GM12864 (cell line): Measurements from ENCODE around the gene TEX22.

Source experiments
- DNase-seq: peaks from one replicate; pipeline ENCODE4 v3.0.0-alpha.2; 2011; ENCODE audit warnings: low read depth
- H3K4me3 ChIP-seq: 2 replicates; pipeline ENCODE4 v1.5.1; 2011; ENCODE audit warnings: mild to moderate bottlenecking, low read depth, low read length, control low read depth
- TF ChIP-seq, protein P1 (sequence below): IDR thresholded peaks from 2 replicates; pipeline ENCODE4 v1.5.1; 2011; ENCODE audit warnings: low read depth, mild to moderate bottlenecking, moderate library complexity, low read length, control low read depth, inconsistent platforms; ENCODE audit errors: missing control alignments

TEX22 gene

GRCh38 chr14:105449276-105450122 lies 51.2 kb downstream of the TEX22 start:
- TF ChIP-seq, protein P1, sequence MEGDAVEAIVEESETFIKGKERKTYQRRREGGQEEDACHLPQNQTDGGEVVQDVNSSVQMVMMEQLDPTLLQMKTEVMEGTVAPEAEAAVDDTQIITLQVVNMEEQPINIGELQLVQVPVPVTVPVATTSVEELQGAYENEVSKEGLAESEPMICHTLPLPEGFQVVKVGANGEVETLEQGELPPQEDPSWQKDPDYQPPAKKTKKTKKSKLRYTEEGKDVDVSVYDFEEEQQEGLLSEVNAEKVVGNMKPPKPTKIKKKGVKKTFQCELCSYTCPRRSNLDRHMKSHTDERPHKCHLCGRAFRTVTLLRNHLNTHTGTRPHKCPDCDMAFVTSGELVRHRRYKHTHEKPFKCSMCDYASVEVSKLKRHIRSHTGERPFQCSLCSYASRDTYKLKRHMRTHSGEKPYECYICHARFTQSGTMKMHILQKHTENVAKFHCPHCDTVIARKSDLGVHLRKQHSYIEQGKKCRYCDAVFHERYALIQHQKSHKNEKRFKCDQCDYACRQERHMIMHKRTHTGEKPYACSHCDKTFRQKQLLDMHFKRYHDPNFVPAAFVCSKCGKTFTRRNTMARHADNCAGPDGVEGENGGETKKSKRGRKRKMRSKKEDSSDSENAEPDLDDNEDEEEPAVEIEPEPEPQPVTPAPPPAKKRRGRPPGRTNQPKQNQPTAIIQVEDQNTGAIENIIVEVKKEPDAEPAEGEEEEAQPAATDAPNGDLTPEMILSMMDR: no peak
- no peak for DNase-seq
- no peak overlapping the region for H3K4me3 ChIP-seq

DNA sequence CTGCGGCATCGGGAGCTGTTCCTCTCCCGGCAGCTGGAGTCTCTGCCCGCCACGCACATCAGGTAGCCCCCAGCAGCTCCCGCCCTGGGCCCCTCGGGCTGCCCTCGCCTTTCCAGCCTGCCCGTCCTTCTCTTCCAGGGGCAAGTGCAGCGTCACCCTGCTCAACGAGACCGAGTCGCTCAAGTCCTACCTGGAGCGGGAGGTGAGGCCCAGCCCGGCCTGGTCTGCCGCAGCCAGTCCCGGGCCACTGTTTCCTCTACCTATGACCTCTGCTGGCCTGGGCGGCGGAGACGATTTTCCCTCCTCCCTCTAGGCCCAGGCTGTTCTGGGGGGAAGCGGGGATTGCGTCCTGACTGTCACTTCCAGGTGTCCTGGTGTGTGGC lies 51.8 kb downstream of the TEX22 start:
- no peak for DNase-seq
- TF ChIP-seq, protein P1: no peak
- no peak overlapping the region for H3K4me3 ChIP-seq

- no peak for DNase-seq
- H3K4me3 ChIP-seq: no peak overlapping the region
- TF ChIP-seq, protein P1: no peak
These were observed 52.8 kb downstream of the TEX22 start for GRCh38 chr14:105450864-105451720.

GRCh38 chr14:105452963-105453362 lies 54.6 kb downstream of the TEX22 start:
- no peak overlapping the region for H3K4me3 ChIP-seq
- no peak for DNase-seq
- TF ChIP-seq, protein P1: no peak

GRCh38 chr14:105453847-105454246 lies 55.5 kb downstream of the TEX22 start:
- TF ChIP-seq, protein P1: no peak
- DNase-seq: no peak
- no peak overlapping the region for H3K4me3 ChIP-seq

- DNase-seq: no peak
- H3K4me3 ChIP-seq: no peak overlapping the region
- TF ChIP-seq, protein P1: no peak
These were observed 56.8 kb downstream of the TEX22 start for GRCh38 chr14:105455086-105455640.
